HG03196 (cell line): ENCODE measurements around the gene SEMA3F.

Source experiments
- ATAC-seq: cut with Tn5 transposase; IDR thresholded peaks from one replicate; pipeline ENCODE4 v1.9.1; 2021; ENCODE audit not compliant: unreplicated experiment

Gene SEMA3F

DNA sequence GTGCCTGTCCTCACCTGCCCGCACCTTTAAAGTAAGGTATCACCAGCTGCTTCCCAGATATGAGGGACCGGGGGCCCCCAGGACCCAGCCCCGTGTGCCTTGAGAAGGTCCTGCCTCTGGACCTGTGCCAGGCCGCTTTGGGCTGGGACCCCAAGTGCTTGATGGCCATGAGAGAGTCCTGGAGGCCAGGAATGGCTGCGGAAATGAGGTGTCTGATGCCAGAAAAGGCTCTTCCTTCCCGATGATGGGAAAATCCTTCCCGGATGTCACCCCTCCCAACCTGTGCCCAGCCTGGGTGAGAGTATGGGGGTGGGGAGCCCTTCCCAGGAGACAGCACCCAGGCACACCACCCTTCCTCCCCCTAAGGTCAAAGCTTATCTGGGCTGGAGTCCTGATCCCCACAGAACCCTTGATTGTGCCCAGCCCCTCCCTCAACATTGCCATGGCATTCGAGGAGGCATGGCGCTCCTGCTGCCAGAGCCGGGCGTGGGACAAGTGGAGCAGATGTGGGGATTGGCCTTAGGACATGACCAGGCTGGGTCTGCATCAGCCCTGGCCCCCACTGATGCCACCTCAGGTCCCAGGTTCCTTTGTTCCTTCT, 14.2 kb downstream of the SEMA3F start:
- ATAC-seq = no peak

DNA sequence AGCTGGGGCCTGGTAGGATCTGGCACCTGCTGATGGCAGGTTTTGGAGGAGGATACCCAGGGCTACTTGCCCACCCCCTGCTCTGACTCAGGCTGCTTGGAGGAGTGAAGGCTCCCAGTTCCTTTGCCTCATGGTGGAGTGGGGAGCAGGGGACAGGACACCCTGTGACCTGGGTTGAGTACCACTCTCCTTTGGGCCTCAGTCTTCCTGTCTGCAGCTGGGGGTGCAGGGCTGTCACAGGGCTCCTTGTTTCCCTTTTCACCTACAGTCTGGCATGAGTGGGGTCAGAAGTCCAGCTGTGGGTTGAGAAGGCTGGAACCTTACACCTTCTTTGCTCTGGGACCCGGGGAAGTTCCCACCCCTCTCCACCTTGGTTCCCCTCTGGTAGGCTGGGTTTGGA, 14.7 kb downstream of the SEMA3F start:
- no peak for ATAC-seq

DNA sequence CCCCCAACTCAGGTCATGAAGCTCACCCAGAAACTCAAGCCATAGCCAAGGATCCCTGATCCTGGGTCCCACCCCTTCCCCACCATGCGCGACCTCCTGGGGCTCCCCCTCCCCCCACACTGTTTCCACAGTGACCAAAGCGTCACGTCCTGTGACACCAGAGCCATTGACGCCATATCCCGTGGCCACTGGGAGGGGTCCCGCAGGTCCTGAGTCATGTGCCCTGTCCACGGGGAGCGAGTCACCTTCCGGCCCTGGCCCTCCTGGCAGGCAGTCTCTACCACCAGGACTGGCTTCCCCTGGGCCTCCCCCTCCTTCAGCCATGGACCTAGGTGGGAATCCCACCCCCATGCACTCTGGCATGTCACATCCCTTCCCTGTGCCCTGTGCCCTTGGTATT, 15.6 kb downstream of the SEMA3F start:
- ATAC-seq = no peak

DNA sequence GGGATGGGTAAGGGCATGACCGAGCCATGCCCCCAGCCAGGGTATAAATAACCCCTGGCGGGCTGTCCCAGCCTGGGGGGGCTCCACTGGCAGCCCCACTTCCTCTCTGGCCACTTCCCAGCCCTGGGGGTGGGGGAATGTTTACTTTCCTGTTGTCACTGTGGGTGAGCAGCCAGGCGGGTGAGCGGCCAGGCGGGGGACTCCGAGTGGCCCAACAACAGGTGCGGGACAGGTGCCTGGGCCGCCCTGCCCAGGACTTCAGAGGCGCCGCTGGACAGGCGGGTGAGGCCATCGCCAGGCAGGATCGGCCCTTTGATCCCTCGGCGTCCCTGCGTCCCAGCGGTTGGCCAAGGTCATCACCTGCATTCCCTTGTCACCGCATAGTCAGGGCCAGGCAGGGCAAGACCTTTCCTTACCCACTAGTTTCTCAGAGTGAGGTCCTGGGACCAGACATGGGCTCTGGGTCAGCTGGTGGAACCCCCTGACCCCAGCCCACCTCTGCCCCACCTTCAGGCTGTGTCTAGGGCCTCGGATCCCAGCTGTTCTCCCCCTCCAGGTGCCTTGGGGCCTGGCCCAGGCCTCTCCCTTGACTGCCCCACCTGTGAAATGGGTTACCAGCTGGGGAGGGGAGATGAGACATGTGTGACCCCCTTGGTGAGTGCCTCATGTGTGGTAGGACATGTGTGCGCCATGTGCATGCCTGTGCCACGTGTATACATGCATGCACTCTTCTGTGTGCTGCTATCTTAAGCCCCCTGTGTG, 16.6 kb downstream of the SEMA3F start:
- ATAC-seq = no peak

DNA sequence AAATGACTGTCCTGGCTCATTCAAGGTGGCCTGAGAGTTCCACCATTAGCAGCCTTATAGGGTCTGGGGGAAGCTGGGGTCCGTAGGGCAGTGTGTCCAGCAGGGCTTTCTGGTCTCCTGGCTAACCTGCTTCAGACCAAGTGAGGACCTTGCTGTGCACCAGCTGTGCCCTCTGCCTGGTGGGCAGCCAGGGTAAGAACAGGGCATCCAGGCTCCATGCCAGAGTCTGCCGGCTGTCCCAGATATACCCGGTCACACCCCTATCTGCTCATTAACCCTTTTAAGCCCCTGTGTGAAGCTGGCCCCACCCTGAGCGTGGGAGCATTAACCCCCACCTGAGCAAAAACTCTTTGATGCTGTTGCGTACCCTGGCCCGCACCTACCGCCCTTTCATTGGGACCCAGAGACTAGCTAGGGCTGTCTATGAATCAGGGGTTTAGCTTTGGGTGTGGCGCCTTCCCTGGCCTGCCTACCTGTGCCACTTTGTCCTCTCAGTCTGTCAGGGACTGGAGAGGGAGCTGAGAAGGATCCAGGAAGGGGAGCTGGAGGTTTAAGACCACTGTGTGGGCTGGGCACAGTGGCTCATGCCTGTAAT, 17.6 kb downstream of the SEMA3F start:
- no peak for ATAC-seq

DNA sequence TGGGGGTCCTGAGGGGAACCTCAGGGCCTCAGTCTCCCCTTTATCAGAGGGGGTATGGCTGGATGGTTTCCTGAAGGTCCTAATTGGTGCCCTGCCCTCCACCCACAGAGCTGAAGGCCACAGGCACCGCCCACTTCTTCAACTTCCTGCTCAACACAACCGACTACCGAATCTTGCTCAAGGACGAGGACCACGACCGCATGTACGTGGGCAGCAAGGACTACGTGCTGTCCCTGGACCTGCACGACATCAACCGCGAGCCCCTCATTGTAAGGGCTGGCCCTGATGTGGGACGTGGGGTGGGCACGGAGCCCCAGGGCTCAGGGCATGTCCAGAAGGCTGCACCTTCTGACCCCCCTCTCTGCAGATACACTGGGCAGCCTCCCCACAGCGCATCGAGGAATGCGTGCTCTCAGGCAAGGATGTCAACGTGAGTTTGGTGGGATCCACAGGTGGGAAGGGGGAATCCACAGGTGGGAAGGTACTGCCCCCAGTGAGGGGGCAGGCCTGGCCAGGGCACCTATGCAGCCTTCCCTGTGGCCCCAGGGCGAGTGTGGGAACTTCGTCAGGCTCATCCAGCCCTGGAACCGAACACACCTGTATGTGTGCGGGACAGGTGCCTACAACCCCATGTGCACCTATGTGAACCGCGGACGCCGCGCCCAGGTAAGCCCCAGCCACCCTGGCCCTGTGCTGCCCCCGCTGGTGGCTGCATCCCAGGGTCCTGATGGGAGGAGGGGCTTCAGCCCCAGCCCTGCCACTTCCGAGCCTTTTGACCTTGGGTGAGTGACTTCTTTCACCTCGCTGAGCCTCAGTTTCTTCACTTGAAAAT, 18.8 kb downstream of the SEMA3F start:
- ATAC-seq = no peak

DNA sequence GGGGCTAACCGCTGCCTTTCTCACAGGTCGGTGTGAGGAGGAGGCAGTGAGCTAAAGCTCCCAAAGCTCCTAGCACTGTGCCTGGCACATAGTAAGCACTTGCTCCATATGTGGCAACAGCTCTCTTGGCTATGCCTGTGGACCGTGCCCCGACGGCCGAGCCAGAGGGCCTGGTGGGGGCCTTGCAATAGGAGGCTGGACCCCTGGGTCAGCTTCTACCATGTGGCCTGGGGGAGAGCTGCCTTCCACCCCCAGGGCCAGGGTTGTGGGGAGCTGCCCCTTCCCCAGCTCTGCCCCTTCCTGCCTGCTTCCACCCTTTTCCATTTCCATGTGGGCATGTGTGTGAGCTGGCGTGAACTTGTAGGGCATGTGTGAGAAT, 19.4 kb downstream of the SEMA3F start:
- ATAC-seq = no peak

DNA sequence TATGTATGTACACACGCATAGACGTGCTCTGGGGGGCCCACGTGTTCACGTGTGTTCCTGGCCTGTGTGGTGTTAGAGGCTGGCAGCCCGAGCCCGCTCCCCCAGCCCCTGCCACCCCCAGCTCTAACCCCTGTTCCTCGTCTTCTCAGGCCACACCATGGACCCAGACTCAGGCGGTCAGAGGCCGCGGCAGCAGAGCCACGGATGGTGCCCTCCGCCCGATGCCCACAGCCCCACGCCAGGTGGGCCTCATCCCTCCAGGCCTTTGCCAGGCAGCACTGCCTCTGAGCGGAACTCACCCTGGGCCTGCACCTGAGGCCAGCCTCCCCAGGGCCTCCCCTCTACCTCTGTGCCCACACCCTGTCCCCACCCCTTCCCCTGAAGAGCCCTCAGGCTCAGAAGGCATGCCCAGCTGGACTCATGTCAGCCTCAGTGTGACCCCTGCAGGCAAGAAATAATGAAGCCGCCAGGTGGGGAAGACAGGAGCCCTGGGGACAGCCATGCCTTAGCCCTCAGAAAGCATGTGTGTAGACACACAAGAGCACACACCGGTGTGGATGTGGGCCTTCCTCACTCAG, 19.9 kb downstream of the SEMA3F start:
- no peak for ATAC-seq

DNA sequence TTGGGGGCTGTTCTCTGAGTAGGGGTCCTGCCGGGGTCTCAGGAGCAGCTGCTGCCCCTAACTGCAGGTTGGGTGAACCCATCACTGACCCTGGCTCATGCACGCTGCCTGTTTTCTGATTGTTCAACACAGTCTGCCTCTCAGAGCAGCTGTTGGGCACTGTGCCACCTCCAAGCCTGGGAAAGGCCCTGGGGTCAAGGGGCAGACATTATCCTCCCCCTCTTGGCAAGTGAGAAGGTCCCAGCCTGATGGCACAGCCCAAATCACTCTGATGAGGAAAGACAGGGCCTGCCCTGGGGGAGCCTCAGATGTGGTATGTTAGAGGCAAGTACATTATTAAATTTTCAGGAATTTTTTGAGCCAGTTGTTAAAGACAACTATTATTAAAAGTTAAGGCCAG, 22.2 kb downstream of the SEMA3F start:
- ATAC-seq = no peak

DNA sequence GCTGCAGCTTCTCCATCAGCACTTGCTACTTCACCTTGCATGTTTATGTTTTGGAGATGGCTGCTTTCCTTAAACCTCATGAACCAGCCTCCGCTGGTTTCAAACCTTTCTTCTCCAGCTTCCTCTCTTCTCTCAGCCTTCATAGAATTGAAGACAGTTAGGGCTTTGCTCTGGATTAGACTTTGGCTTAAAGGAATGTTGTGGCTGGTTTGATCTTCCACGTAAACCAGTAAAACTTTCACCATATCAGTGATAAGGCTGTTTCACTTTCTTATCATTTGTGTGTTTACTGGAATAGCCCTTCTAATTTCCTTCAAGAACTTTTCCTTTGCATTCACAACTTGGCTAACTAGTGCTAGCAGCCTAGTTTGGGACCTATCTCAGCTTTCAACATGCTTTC, 24.6 kb downstream of the SEMA3F start:
- no peak for ATAC-seq

DNA sequence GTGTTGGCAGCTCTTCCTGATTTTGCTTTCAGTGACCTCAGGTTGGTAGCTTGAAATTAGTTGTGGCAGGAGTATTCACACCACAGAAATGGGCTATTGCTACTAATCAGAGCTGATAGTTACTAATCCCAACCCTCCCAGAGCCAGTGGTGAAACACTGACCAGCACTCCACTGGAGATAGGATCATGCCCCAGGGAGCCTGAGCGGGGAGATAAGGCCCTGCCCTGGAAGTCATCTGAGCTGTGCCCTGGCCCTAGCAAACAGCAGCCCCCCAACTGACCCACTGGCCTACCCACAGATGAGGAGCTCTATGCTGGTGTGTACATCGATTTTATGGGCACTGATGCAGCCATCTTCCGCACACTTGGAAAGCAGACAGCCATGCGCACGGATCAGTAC, 26.9 kb downstream of the SEMA3F start:
- no peak for ATAC-seq

DNA sequence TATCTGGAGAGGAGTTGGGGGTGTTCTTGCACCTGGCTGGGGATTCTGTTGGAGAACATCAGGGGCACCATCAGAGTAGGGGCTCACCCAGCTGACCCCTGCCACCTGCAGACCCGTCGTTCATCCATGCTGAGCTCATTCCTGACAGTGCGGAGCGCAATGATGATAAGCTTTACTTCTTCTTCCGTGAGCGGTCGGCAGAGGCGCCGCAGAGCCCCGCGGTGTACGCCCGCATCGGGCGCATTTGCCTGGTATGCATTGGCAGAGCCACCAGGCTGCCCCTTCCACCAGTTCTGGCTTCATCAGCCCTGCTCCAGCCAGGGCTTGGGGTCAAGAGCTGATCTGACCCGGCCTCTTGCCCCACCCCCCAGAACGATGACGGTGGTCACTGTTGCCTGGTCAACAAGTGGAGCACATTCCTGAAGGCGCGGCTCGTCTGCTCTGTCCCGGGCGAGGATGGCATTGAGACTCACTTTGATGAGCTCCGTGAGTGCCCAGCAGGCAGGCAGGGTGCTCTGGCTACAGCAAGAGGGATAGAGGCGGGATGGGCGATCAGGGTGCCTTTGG, 27.5 kb downstream of the SEMA3F start:
- ATAC-seq = no peak

DNA sequence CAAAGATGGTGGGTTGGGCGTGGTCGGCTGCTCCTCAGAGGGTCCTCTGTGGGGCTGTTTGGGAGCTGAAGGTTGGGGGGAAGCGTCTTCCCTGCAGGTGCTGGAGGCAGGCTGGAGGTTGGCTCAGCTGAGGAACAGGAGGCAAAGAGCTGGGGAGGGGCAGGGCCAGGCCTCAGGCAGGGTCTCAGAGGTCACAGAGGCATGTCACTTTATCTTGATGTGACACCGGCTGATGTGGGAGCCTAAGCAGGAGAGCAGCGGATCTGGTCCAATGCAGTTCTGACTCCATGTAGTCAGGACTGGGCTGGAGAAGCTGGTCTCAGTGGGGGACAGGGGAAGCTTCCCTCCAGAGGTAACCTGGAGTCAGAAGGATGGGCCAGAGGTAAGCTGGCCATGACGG, 28.6 kb downstream of the SEMA3F start:
- no peak for ATAC-seq

DNA sequence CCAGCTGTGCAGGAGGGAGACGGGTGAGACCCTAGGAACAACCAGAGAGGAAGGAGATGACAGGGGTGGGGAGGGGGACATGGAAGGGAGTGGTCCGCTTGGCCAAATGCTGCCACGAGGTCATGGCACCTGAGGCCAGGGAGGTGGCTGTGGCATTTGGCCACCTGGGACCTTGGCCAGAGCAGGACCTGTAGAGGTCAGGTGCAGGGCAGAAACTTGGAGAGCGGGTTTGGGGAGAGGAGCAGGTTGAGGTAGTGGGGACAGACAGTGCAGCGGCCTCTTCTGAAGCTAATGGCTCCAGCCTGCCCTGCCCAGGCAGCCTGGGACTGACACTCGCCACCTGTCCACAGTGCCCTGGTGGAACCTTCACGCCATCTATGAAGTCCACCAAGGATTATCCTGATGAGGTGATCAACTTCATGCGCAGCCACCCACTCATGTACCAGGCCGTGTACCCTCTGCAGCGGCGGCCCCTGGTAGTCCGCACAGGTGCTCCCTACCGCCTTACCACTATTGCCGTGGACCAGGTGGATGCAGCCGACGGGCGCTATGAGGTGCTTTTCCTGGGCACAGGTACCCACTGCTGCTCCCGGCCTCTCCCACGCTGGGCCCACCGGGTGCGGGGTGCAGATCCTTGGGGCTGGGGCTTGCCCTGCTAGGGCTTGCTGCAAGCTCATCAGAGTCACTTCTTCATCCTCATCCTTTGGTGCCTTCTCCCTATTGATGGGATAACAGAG, 29.3 kb downstream of the SEMA3F start:
- ATAC-seq = no peak

DNA sequence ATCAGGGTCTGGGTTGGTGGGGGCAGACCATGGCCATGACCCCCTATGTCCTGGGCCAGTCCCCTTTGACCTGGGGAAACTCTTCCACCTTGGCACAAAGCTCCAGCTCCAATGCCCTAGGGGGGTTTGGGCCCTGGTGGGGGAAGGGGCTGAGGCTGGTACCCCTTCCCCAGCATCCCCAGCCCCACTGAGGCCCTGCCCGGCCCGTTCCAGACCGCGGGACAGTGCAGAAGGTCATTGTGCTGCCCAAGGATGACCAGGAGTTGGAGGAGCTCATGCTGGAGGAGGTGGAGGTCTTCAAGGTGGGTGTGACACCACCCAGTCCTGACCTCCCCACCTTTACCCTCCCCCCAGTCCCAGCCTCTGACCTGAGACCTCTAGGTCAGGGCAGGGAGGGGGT, 30.1 kb downstream of the SEMA3F start:
- no peak for ATAC-seq

DNA sequence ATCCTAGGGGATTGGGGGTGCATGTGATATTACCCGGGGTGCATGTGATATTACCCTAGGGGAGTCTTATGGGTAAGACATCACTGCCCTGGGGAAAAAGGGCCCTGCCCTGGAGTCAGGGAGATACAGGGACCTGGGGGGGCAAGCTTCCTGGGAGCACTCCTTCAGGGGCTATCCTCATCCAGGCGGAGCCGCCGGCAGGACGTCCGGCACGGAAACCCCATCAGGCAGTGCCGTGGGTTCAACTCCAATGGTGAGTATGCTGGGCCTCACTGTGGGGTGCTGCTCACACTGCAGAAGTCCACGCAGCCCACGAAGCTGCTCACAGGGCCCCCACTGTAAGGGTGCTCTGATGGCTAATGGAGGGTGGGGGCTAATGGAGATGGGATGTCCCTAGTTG, 31.0 kb downstream of the SEMA3F start:
- ATAC-seq = no peak

DNA sequence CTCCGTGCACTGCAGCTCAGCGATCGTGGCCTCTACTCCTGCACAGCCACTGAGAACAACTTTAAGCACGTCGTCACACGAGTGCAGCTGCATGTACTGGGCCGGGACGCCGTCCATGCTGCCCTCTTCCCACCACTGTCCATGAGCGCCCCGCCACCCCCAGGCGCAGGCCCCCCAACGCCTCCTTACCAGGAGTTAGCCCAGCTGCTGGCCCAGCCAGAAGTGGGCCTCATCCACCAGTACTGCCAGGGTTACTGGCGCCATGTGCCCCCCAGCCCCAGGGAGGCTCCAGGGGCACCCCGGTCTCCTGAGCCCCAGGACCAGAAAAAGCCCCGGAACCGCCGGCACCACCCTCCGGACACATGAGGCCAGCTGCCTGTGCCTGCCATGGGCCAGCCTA, 32.6 kb downstream of the SEMA3F start:
- ATAC-seq = no peak

DNA sequence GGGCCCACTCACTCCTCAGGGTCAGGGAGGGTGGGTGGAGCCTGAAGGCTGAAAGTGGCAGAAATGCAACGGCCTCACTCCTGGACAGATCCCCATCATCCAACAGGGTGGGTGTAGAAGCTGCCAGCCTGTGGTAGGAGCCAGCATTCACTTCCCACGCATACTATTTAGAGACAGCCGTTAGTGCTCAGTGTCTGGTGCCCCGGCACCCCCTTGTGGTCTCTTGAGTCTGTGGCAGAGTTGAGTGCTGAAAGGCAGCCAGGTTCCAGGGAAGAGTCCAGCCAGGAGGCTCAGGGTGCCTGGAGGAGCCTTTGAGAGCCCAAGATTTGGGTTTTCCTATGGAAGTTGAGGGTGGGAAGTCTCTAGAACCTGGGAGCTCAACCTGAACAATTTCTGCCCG, 34.1 kb downstream of the SEMA3F start:
- no peak for ATAC-seq

DNA sequence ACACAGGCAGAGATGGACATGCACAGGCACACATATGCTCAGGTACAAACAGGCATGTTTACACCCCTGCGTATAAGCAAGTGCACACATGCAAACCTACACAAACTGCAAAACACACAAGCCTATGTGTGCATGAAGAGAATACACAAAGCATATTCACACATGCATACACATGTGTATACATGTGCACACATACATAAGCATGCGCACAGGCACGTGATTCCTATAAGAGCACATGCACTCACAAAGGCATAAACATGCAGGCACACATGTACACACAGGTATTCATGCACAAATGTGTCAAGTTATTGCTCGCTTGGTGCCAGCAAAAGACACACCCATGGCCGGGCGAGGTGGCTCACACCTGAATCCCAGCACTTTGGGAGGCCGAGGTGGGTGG, 34.9 kb downstream of the SEMA3F start:
- ATAC-seq = no peak

DNA sequence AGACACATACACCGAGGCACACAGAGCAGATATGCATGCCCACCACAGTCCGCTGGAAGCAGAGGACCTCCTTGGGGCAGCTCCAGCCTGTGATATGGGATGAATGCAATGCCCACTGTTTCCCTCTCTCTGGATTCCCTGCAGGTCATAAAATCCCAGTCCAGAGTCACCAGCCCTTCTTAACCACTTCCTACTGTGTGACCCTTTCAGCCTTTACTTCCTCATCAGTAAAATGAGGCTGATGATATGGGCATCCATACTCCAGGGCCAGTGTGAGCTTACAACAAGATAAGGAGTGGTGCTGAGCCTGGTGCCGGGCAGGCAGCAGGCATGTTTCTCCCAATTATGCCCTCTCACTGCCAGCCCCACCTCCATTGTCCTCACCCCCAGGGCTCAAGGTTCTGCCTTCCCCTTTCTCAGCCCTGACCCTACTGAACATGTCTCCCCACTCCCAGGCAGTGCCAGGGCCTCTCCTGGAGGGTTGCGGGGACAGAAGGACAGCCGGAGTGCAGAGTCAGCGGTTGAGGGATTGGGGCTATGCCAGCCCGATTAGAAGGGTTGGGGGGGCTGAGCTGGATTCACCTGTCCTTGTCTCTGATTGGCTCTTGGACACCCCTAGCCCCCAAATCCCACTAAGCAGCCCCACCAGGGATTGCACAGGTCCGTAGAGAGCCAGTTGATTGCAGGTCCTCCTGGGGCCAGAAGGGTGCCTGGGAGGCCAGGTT, 36.0 kb downstream of the SEMA3F start, which contains the start of gene GNAT1:
Gene GNAT1, plus strand, starts transcription at position 675 of the 725 bp plus-strand sequence. CDS start 116 bp downstream, outside the sequence.
- no peak for ATAC-seq
